ENCODE measurements around the gene CCNF. TPM values are rescaled to one million over a fixed set of nuclear protein-coding genes. Genes with fewer than 3 reads are reported as not detected.
"Not testable (repeated sequence)": the region's sequence is repeated elsewhere in the genome, so short reads cannot be mapped to it uniquely, and the experiment has no call there.

Gene CCNF
- total RNA-seq, 1 experiment from 2014 or later = 60.8 TPM

DNA sequence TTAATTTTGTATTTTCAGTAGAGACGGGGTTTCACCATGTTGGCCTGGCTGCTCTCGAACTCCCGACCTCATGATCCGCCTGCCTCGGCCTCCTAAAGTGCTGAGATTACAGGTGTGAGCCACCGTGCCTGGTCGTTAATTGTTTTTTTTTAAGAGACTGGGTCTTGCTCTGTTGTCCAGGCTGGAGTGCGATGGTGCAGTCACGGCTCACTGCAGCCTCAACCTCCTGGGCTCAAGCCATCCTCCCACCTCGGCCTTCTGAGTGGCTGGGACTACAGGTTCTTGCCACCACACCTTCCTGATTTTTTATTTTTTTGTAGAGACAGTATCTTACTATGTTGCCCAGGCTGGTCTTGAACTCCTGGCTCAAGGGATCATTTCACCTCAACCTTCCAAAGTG is 50.7 kb downstream of the CCNF start:
- H3K9me2 ChIP-seq (ENCODE audit: insufficient read depth); H3K27me3 ChIP-seq (ENCODE audit: insufficient read depth, low read length); H3K4me1 ChIP-seq (ENCODE audit: control insufficient read depth in 1 of 2, insufficient read depth in 2 of 2, low read length in 2 of 2); DNase-seq (ENCODE audit: low read depth, low spot score); BruUV-seq (replicated peaks); H3K36me3 ChIP-seq (ENCODE audit: control insufficient read depth in 1 of 2, insufficient read depth in 2 of 2, low read length in 2 of 2); intact Hi-C loops (cut with micrococcal nuclease); POLR2A ChIA-PET; CTCF ChIA-PET; H3K27ac ChIP-seq (ENCODE audit: low read depth, low read length); H3K4me3 ChIP-seq (replicated peaks in 1 of 2; ENCODE audit: low read depth in 1 of 2, low read length in 2 of 2); ATAC-seq; H4K20me1 ChIP-seq (ENCODE audit: insufficient read depth); H2AFZ ChIP-seq (ENCODE audit: low read depth, low read length, poor library complexity, severe bottlenecking); H3K9me3 ChIP-seq (ENCODE audit: control insufficient read depth in 1 of 2, insufficient read depth in 1 of 2, low read depth in 1 of 2, low read length in 2 of 2); RAD21 ChIA-PET (ENCODE audit: low non-redundant PET in 1 of 2, low total read pairs in 2 of 2, uncharacterized antibody in 2 of 2, unreplicated experiment in 2 of 2); H3K4me2 ChIP-seq (ENCODE audit: low read length); H3K9ac ChIP-seq (ENCODE audit: low read length): not testable (repeated sequence)
- peaks cover 39% of the 10 kb centered on the region; the same call in 1 of the 2 replicates for H3K79me2 ChIP-seq (ENCODE audit: insufficient read depth, low read length)

DNA sequence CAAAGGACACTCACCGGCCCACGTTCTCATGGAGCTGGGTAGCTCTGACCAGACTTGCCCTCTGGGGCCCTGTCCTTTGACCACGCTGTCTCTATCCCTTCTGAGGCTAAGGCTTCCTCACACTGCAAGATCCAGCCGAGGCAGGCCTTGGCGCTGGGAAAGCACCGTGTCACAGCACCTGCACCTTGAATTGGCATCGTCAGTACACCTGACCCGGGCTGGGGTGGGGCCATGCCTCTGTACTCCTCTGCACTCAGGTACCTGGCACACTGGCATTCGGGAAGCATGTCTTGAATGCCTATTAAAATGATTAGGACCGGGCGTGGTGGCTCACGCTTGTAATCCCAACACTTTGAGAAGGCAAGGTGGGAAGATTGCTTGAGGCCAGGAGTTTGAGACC is 51.7 kb downstream of the CCNF start:
- H3K9me2 ChIP-seq (ENCODE audit: insufficient read depth) = no peaks in the 10 kb centered on the region
- no peaks in the 10 kb centered on the region for H3K9me3 ChIP-seq (ENCODE audit: control insufficient read depth in 1 of 2, insufficient read depth in 1 of 2, low read depth in 1 of 2, low read length in 2 of 2)
- no peak overlapping the region for H3K4me2 ChIP-seq (ENCODE audit: low read length)
- H3K4me1 ChIP-seq (ENCODE audit: control insufficient read depth in 1 of 2, insufficient read depth in 2 of 2, low read length in 2 of 2) = peaks cover 3 to 6% of the 10 kb centered on the region in 2 experiments
- TF ChIP-seq, protein P1, sequence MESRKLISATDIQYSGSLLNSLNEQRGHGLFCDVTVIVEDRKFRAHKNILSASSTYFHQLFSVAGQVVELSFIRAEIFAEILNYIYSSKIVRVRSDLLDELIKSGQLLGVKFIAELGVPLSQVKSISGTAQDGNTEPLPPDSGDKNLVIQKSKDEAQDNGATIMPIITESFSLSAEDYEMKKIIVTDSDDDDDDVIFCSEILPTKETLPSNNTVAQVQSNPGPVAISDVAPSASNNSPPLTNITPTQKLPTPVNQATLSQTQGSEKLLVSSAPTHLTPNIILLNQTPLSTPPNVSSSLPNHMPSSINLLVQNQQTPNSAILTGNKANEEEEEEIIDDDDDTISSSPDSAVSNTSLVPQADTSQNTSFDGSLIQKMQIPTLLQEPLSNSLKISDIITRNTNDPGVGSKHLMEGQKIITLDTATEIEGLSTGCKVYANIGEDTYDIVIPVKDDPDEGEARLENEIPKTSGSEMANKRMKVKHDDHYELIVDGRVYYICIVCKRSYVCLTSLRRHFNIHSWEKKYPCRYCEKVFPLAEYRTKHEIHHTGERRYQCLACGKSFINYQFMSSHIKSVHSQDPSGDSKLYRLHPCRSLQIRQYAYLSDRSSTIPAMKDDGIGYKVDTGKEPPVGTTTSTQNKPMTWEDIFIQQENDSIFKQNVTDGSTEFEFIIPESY (IDR thresholded peaks at IDR 0.05; ENCODE audit: extremely low read depth, insufficient replicate concordance, low read length) = no peak
- TF ChIP-seq YY1 (IDR thresholded peaks at IDR 0.05; ENCODE audit: extremely low read depth, insufficient replicate concordance, low read depth, low read length) (no peak), ZFX (IDR thresholded peaks at IDR 0.05) (no peak), SRF (IDR thresholded peaks at IDR 0.05; ENCODE audit: low read depth) (no peak), SIN3A (IDR thresholded peaks at IDR 0.05; ENCODE audit: low read depth) (no peak), CEBPB (IDR thresholded peaks at IDR 0.05; ENCODE audit: low read depth) (no peak), ZNF274 (IDR thresholded peaks at IDR 0.05; ENCODE audit: low read depth, low read length) (no peak)
- H3K9ac ChIP-seq (ENCODE audit: low read length) = no peak overlapping the region
- POLR2A ChIA-PET = no interaction called here
- no peaks in the 10 kb centered on the region for H3K27me3 ChIP-seq (ENCODE audit: insufficient read depth, low read length)
- no peaks in the 10 kb centered on the region for H4K20me1 ChIP-seq (ENCODE audit: insufficient read depth)
- H3K4me3 ChIP-seq (replicated peaks in 1 of 2; ENCODE audit: low read depth in 1 of 2, low read length in 2 of 2) = no peak overlapping the region
- RAD21 ChIA-PET (ENCODE audit: low non-redundant PET in 1 of 2, low total read pairs in 2 of 2, uncharacterized antibody in 2 of 2, unreplicated experiment in 2 of 2) = no interaction called here
- H3K27ac ChIP-seq (ENCODE audit: low read depth, low read length) = no peak overlapping the region
- BruUV-seq (replicated peaks) = no TSS peak
- CTCF ChIA-PET = no interaction called here
- H3K36me3 ChIP-seq (ENCODE audit: control insufficient read depth in 1 of 2, insufficient read depth in 2 of 2, low read length in 2 of 2) = no peaks in the 10 kb centered on the region
- H3K79me2 ChIP-seq (ENCODE audit: insufficient read depth, low read length) = peaks cover 37% of the 10 kb centered on the region; the same call in 1 of the 2 replicates
- DNase-seq (ENCODE audit: low read depth, low spot score) = no peak
- ATAC-seq = no peak
- intact Hi-C loops (cut with micrococcal nuclease) = no loop called here
- H2AFZ ChIP-seq (ENCODE audit: low read depth, low read length, poor library complexity, severe bottlenecking) = no peak overlapping the region
